Kidney epithelial cell (primary cell): ENCODE data around the gene TGFBR2. TPM values are rescaled to one million over a fixed set of nuclear protein-coding genes. Genes with fewer than 3 reads are reported as not detected.

Experiments used
- DNase-seq: peaks from one replicate; pipeline ENCODE4 v3.0.0-alpha.2; 2010; ENCODE audit warnings: low read depth
- H3K27me3 ChIP-seq: 2 replicates; pipeline ENCODE4 v1.6.0; 2011; ENCODE audit warnings: low read length; ENCODE audit not compliant: control insufficient read depth, insufficient read depth
- H3K36me3 ChIP-seq: 2 replicates; pipeline ENCODE4 v1.5.1; 2011; ENCODE audit warnings: low read length; ENCODE audit not compliant: control insufficient read depth, insufficient read depth
- H3K4me3 ChIP-seq: 2 replicates; pipeline ENCODE4 v1.5.1; 2011; ENCODE audit warnings: low read depth, mild to moderate bottlenecking, control low read depth, low read length
- CTCF ChIP-seq: IDR thresholded peaks from 2 replicates; pipeline ENCODE4 v1.5.1; 2011; ENCODE audit warnings: mild to moderate bottlenecking, moderate library complexity, low read length, control low read depth, inconsistent platforms; ENCODE audit not compliant: insufficient read depth, poor library complexity, severe bottlenecking
- total RNA-seq: library from RNA; depleted of rRNA; stranded (reverse); fragments of >200 nt; gene quantifications from 2 replicates; pipeline ENCODE4 v1.2.3, GENCODE V29; 2015

TGFBR2 gene
- total RNA-seq, 1 donor from 2014 or later = 33.4 TPM

DNA sequence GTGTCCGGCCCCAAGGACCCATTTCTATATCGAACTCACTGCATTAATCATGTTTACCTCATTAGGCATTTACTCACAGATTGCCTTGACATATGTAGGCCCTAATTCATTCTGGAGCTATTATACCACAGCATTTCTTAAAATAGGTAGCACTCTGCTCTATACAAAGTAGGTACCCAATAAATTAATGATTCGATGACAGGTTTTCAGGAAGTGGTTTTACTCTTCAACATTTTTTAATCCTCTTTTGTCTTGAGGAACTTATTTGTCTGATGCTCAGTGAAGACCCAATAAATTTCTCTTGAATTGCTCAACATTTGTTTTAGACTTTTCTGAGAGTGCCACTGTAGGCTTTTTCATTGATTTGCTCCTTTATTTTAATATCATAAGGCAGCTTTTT is 12.1 kb downstream of the TGFBR2 start:
- Histone ChIP-seq H3K27me3 (no peaks in the 10 kb centered on the region), H3K36me3 (no peaks in the 10 kb centered on the region)

GRCh38 chr3:30619318-30619717 is 12.9 kb downstream of the TGFBR2 start:
- Histone ChIP-seq H3K27me3 (no peaks in the 10 kb centered on the region), H3K36me3 (no peaks in the 10 kb centered on the region), H3K4me3 (no peak overlapping the region)
- no peak for TF ChIP-seq CTCF
- DNase-seq = no peak

More for the DNA sequence above, 12.1 kb downstream of the TGFBR2 start:
- TF ChIP-seq CTCF = no peak
- H3K4me3 ChIP-seq = no peak overlapping the region
- no peak for DNase-seq

DNA sequence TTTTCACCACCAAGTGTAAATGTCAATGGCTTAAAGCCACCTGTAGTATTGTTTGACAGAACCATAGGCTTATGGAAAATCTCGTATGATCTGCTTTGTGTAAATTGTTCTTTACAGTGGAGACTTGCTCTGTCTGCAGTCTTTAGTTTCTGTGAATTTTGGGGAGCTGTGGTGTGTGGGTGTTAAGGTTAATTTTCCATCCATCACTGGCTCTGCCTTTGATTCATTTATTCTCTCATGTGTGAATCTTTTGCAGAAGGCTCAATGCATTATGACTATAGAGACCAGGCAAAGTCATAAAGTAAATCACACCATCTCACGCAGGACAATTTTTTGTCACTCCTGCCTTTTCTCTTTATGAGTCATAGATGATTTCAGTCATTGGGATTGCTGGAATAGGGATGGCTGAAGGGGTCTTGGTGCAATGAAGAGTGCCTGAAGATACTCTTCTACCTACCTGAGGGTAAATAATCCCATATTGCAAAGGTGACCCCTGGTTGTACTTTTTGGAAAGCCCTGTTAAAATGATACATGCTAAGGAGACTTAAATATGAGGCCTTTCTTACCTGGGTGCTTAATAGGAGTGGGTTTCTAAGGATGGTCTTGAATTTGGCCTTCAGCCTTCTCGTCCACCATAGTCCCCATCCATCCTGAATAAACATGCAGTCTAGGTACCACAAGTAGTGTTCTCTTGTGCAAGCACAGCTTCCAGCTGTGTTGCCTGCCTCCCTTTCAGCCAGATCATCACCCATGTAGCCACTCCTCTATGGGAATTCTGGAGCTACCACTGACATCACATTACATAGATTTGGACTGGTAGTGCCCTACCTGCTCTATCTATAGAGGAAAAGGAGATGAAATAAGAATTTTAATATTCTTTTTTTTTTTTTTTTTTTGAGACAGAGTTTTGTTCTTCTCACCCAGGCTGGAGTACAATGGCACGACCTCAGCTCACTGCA is 14.3 kb downstream of the TGFBR2 start:
- Histone ChIP-seq H3K27me3 (no peaks in the 10 kb centered on the region), H3K36me3 (no peaks in the 10 kb centered on the region), H3K4me3 (no peak overlapping the region)
- TF ChIP-seq CTCF = no peak
- no peak for DNase-seq

DNA sequence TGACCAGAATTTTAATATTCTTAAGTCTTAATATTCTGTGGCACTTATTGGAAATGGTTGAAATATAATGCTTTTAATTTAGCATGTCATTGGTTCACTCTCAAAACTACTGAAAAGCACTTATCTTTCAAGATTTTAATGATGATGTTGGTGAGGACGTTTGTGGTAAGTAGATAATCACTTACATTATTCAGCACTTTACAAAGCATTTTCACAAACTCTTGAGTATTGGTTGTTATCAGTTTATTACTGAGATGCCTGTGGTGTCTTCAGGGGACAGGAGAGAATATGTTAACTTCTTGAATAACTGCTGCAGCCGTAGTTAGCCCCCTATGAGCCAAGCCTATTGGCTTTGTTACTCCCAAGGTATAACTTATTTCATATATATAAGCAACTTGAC is 15.2 kb downstream of the TGFBR2 start:
- no peaks in the 10 kb centered on the region for H3K27me3 ChIP-seq
- H3K4me3 ChIP-seq = no peak overlapping the region
- no peak for TF ChIP-seq CTCF
- no peak for DNase-seq
- no peaks in the 10 kb centered on the region for H3K36me3 ChIP-seq

DNA sequence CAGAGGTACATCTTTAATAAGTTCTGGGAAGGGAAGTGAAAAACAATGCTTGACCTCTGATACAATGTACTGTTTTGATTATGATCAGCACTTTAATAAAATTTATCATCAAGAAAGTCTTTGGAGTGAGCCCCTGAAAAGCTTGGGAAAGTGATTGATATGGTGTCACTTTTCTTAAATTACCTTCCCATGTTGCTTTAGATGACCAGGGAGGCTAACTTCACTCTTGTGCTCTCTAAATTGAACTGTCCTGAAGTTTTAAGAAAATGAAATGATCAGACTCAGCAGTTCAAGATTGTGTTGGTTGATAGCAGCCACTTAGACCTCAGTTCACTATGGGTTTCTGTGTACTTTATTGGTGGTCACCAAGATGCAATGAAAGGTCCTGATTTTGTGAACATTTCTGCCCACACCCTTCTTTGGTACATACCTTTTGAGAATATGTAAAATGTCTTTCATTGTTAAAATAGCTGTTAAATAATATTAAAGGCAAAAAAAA is 15.7 kb downstream of the TGFBR2 start:
- Histone ChIP-seq H3K4me3 (no peak overlapping the region), H3K36me3 (no peaks in the 10 kb centered on the region)
- no peak for TF ChIP-seq CTCF

More for the DNA sequence above, 15.7 kb downstream of the TGFBR2 start:
- no peaks in the 10 kb centered on the region for H3K27me3 ChIP-seq
- no peak for DNase-seq
